ENCODE measurements around the gene TAF13. TPM values are rescaled to one million over a fixed set of nuclear protein-coding genes. Genes with fewer than 3 reads are reported as not detected.

The TAF13 gene, protein sequence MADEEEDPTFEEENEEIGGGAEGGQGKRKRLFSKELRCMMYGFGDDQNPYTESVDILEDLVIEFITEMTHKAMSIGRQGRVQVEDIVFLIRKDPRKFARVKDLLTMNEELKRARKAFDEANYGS
- 100 to 1,000 TPM in 1 of 4 donors, 10 to 100 TPM in 3; 19.2 to 102 (median 25.9) TPM for total RNA-seq

DNA sequence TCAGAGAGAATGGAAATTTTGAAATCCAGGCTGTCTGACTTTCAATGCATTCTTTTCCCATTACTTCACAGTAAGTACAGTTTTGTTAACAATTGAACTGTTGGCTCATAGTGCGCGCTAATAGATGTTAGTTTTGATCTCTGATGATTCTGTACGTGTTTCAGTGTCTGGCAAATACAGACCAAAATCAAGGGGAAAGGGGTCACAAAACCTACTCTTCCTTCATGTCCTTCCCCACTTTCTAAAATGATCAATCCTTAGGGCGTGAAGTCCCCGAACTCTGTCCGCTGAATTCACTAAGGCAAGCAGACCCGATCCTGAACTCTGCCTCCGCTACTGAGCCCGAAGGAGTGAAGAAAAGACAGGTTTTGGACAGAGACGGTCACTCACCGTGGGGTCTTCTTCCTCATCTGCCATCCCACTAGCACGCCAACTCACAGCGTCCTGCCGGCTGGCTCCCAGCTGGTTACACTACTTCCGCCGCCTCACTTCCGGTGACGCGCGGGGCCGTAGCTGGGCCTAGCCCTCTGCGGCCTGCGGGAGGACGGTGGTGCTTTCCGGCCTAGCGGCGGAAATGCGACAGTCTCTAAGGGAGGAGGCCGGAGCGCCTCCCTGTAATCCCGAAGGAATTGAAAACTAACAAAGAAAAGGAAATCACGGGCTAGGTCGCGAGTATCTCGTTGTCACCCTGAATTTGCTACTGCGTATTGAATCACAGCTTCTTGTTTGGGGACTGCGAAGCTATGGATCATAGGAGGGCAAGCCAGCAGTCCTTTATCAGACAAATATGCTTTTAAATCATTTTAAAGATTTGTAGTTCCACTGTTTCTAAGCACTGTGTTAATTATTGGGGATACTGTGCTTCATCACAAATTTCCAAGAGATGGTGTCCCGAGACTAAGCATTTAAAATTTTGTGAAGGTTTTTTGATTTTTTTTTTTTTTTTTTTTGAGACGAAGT lies at the start of gene TAF13:
TSS of gene TAF13 (minus strand) at position 473 of the 960 bp plus-strand sequence. CDS start at position 417, 56 bp downstream.
- TF ChIP-seq, protein P1, sequence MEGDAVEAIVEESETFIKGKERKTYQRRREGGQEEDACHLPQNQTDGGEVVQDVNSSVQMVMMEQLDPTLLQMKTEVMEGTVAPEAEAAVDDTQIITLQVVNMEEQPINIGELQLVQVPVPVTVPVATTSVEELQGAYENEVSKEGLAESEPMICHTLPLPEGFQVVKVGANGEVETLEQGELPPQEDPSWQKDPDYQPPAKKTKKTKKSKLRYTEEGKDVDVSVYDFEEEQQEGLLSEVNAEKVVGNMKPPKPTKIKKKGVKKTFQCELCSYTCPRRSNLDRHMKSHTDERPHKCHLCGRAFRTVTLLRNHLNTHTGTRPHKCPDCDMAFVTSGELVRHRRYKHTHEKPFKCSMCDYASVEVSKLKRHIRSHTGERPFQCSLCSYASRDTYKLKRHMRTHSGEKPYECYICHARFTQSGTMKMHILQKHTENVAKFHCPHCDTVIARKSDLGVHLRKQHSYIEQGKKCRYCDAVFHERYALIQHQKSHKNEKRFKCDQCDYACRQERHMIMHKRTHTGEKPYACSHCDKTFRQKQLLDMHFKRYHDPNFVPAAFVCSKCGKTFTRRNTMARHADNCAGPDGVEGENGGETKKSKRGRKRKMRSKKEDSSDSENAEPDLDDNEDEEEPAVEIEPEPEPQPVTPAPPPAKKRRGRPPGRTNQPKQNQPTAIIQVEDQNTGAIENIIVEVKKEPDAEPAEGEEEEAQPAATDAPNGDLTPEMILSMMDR (IDR thresholded peaks at IDR 0.05; ENCODE audit: low read depth) = no peak

DNA sequence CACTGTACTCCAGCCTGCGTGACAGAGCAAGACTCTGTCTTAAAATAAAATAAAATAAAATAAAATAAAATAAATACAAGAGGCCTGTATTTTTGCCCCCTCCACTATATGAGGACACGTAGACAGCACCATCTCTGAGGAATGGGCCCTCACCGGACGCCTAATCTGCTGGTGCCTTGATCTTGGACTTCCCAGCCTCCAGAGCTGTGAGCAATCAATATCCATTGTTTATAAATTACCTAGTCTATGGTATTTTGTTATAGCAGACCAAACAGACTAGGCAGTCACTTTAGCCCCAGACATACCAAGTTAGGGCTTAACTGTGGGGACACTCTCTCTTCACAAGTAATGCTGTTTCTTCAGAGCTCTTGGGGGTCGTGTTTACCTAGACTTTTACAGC lies 44.6 kb upstream of the TAF13 start:
- TF ChIP-seq, protein P1 (IDR thresholded peaks at IDR 0.05; ENCODE audit: low read depth) = no peak

DNA sequence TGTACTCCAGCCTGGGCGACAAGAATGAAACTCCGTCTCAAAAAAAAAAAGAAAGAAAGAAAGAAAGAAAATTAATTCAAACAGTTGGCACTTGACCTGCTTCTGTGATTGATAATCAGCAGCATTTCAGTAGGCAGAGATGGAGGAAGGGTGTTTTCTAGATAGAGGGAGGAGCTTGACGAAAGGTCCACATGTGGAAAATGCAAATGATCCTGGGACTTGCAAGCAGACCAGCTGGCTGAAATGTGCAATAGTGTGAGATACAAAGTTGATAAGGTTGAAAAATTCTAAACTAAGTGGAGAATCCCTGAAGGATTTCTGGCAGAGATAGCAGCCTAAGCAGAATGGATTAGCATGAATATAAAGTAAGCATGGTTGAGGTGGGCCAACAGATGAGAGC lies 42.3 kb upstream of the TAF13 start:
- TF ChIP-seq, protein P1 (IDR thresholded peaks at IDR 0.05; ENCODE audit: low read depth) = no peak

DNA sequence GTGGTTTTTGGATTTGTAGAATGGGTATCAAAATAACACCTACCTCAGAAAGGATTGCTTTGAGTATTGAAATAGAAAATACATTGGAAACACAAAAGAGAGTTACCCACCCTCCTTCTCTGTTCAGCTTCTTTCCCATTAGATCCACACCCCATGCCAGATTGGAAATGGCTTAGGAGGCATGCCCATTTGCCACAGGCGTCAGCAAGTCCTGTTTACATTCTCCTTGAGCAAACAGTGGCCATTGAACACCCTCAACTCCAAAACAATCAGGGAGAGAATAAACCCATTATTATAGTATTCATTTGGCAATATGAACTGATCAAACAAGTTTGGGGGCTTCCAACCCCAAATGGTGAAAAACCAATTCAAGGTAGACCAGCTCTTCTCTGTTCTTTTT lies 40.5 kb upstream of the TAF13 start:
- TF ChIP-seq, protein P1 (IDR thresholded peaks at IDR 0.05; ENCODE audit: low read depth) = no peak

DNA sequence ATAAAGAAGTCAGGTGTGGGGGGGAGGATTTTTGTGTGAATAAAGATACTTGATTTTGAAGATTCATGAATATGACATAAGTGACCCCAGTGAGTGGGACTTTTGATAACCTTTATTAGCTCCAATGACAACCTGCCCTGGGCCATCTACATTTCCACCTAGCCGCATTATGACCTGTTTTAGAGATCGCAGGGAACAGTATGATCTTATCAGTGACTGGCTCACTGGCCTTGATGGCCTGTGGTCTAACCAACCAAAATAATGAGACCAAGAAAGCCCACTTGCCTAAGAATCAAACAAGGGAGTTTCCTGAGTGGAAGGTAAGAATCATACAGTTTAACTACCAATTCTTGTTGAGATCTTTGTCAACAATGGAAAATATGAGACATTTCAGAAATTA lies 39.9 kb upstream of the TAF13 start:
- TF ChIP-seq, protein P1 (IDR thresholded peaks at IDR 0.05; ENCODE audit: low read depth) = no peak

DNA sequence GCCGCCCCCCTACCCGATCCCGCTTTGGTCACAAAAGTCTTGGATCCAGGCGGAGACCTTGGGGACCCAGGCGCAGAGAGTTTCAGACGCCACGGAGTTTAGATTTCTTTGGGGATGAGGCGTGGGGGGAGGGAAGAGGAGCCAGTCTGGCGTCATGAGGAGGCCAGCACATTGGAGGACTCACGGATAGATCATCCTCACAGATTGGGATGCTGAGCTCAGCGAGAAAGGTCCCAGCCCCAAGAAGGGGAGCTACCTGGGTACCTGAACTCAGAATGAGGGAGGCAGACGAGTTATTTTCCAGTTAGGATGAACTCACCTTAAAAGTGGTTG lies 38.5 kb upstream of the TAF13 start:
- TF ChIP-seq, protein P1 (IDR thresholded peaks at IDR 0.05; ENCODE audit: low read depth) = no peak

DNA sequence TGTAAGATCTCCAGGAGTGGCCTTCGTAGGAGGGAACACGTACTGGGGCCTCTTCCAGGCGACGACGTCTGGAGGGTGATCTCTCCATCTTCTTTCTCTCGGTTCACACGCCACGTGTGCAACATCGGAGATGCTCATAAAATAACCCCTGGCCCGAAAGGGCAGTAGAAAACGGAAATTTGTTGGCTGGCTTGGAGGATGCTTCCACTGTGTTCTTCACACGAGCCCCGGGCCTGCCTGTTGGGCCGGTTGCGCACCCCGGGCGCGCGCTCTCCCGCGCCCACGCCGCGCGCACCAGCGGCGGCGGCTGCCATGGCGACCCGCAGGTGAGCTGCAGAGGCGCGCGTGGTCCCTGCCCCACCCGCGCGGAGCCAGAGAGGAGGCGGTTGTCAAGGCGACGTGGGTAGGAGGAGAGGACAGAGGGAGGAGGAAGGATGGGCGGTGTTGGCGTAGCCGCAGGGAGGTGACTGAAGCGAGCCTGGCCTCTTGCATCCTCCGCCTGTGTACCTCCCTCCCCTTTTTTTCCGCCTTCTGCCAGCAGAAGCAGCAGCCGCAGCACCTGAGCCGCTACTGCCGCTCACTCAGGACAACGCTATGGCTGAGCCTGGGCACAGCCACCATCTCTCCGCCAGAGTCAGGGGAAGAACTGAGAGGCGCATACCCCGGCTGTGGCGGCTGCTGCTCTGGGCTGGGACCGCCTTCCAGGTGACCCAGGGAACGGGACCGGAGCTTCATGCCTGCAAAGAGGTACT lies 38.0 kb upstream of the TAF13 start, which contains the start of gene ELAPOR1:
TSS of gene ELAPOR1 (plus strand) at position 526 of the 752 bp plus-strand sequence. CDS start at position 595, 69 bp downstream.
- TF ChIP-seq, protein P1 (IDR thresholded peaks at IDR 0.05; ENCODE audit: low read depth) = no peak
